Adrenal gland (tissue), 12 donors: ENCODE measurements around the gene NDUFAF2. TPM values are rescaled to one million over a fixed set of nuclear protein-coding genes. Genes with fewer than 3 reads are reported as not detected.
"Not testable (repeated sequence)": the region's sequence is repeated elsewhere in the genome, so short reads cannot be mapped to it uniquely, and the experiment has no call there.

Source experiments
- DNase-seq, 7 donors: peaks; one replicate each; pipeline ENCODE4 v3.0.0-alpha.2; 2019 to 2020
- H3K27ac ChIP-seq, 5 donors: fragments of 200-600 bp; sonication (generic) in 4 of 5; 1 replicate in 3 of 5; 2 replicates in 2 of 5; pipeline versions ENCODE4 v1.5.1 to v1.8.0; 2016 to 2020; ENCODE audit warnings: mild to moderate bottlenecking in 1 of 5
- H3K27me3 ChIP-seq: fragments of 200-600 bp; 2 replicates; pipeline ENCODE4 v1.8.0; 2021
- H3K36me3 ChIP-seq, 2 donors: fragments of 200-600 bp; replicated peaks in 1 of 2; 1 replicate in 1 of 2; 2 replicates in 1 of 2; pipeline versions ENCODE4 v1.5.1 to v1.8.0; 2018 to 2022
- H3K4me1 ChIP-seq, 2 donors: fragments of 200-600 bp; replicated peaks in 1 of 2; 1 replicate in 1 of 2; 2 replicates in 1 of 2; pipeline versions ENCODE4 v1.5.1 to v1.8.0; 2018 to 2021
- H3K4me3 ChIP-seq, 4 donors: fragments of 200-600 bp; sonication (generic) in 3 of 4; one replicate each; pipeline ENCODE4 v1.5.1; 2016 to 2018
- H3K9me3 ChIP-seq, 3 donors: fragments of 200-600 bp; sonication (generic) in 1 of 3; replicated peaks in 1 of 3; 1 replicate in 2 of 3; 2 replicates in 1 of 3; pipeline versions ENCODE4 v1.5.1 to v1.8.0; 2016 to 2021
- POLR2A ChIP-seq, 2 donors: fragments of 450-650 bp; IDR thresholded peaks; one replicate each; pipeline ENCODE4 v1.6.1; 2017; ENCODE audit warnings: antibody characterized with exemption in 2 of 2, mild to moderate bottlenecking in 2 of 2, moderate library complexity in 1 of 2
- WGBS, 4 donors: extraction: QIAGEN DNeasy Blood & Tissue Kit in 2 of 4; methylation state at CpG; one replicate each; pipeline versions ENCODE4 v1.1.5 to v1.1.7; 2013 to 2017; 5-methylcytosine and 5-hydroxymethylcytosine counted together
- intact Hi-C, 2 donors: fragments of 100-400 bp; cut with DNase I; formaldehyde crosslinking; loops; one replicate each; pipeline versions ENCODE4 v1.14.1 to v1.15.0; 2022 to 2023
- polyA plus RNA-seq, 3 donors: library from polyadenylated mRNA; stranded (reverse); fragments of 200-250 nt in 2 of 3; fragments of 350-450 nt in 1 of 3; fragmentation: Illumina TruSeq in 1 of 3; extraction: RNeasy Lipid Tissue Mini Kit (QIAGEN cat#74804) in 1 of 3; gene quantifications; one replicate each; pipeline ENCODE4 v1.2.3, GENCODE V29; 2013 to 2014
- total RNA-seq, 9 donors: library from RNA; depleted of rRNA in 4 of 9; stranded (reverse); fragments of >200 nt in 4 of 9; fragments of 120-200 nt in 1 of 9; fragmentation: NEBNext Ultra II Directional in 1 of 9; extraction: Animal tissue kit (Norgen Biotek cat#: 25700) in 1 of 9; gene quantifications; one replicate each; pipeline versions ENCODE4 v1.1.0 to v1.2.4, GENCODE V29; 2013 to 2023
- TF ChIP-seq, protein P1 (sequence below), 6 experiments: fragments of 450-650 bp in 4 of 6; fragments of 200-600 bp in 2 of 6; sonication (generic) in 1 of 6; IDR thresholded peaks; 1 replicate in 5 of 6; 2 replicates in 1 of 6; pipeline versions ENCODE4 v1.5.1 to v1.8.0; 2016 to 2021; ENCODE audit warnings: antibody characterized with exemption in 6 of 6, mild to moderate bottlenecking in 2 of 6, moderate library complexity in 1 of 6
- donor health status: healthy with polysubstance abuse.
- donor health status: Bipolar disorder and iron deficiency.
- donor health status: DM: yes; HTN: yes; CAD: no.
- donor health status: DM: no; HTN: no; CAD: no.
- donor health status: DM: no; HTN: no; CAD: no.
- donor health status: DM: yes; HTN: yes; CAD: no.

NDUFAF2 gene
- total and polyA plus RNA-seq, 12 donors: 12.0 to 127 (median 31.2) TPM

DNA sequence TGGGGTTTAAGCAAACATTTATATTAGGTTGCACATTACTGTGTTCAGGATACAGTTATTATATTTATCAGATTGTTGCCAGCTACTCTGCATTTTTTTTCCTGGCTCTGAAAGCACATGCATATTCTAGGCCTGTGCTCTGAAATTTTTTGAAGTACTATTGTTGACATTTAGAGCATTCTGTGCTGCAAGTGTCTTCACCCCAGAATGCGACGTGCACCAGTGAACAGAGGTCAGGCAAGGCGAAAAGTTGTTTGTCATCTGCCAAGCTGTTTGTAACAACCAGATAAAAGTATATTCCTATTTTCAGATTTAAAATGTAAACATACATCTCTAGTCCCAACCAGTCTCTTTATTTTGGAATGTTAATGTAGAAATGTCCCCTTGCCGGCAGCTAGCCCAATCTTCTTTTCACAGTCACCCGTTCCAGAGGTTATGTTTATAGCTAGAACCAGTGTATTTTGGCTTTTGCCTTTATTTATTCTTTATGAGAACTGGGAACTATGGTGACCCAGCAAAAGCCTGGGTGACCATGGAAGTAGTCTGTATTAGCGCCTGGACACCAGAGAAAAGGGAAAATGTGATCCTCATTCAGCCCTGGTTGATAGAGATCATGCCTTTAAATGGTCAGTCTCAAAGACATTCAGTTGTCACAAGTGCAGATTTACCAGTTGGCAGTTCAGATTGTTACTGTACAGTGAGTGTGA lies 84.6 kb downstream of the NDUFAF2 start:
- no peak for DNase-seq
- intact Hi-C loops: no loop called here
- no peak for TF ChIP-seq POLR2A (IDR thresholded peaks at IDR 0.05)
- TF ChIP-seq, protein P1, sequence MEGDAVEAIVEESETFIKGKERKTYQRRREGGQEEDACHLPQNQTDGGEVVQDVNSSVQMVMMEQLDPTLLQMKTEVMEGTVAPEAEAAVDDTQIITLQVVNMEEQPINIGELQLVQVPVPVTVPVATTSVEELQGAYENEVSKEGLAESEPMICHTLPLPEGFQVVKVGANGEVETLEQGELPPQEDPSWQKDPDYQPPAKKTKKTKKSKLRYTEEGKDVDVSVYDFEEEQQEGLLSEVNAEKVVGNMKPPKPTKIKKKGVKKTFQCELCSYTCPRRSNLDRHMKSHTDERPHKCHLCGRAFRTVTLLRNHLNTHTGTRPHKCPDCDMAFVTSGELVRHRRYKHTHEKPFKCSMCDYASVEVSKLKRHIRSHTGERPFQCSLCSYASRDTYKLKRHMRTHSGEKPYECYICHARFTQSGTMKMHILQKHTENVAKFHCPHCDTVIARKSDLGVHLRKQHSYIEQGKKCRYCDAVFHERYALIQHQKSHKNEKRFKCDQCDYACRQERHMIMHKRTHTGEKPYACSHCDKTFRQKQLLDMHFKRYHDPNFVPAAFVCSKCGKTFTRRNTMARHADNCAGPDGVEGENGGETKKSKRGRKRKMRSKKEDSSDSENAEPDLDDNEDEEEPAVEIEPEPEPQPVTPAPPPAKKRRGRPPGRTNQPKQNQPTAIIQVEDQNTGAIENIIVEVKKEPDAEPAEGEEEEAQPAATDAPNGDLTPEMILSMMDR (IDR thresholded peaks at IDR 0.05): no peak
- no peaks in the 10 kb centered on the region for H3K27me3 ChIP-seq
- H3K4me1 ChIP-seq: peaks cover 0 to 4% of the 10 kb centered on the region in 2 donors
- H3K9me3 ChIP-seq: no peaks in the 10 kb centered on the region
- no peak overlapping the region for H3K4me3 ChIP-seq
- no peaks in the 10 kb centered on the region for H3K36me3 ChIP-seq
- WGBS, 4 donors: 80 to 86% (median 84%) methylated on average over 6 of the region's 6 CpGs
- no peak overlapping the region for H3K27ac ChIP-seq

DNA sequence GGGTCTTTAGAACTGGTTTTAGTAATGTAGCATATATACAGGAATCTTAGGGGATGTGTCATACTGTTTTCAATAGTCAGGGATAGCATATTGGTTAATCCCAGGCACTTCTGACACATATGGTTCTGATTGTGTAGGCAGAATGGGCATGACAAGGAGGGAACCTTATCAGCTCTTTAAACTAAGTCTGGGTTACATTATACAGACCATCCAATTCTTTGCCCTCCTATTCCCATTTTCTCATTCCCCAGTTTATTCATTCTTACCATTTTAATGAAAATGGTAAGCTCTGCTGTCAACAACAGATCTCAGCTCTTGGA lies 85.1 kb downstream of the NDUFAF2 start:
- no peak overlapping the region for H3K4me3 ChIP-seq
- no peaks in the 10 kb centered on the region for H3K27me3 ChIP-seq
- no peak overlapping the region for H3K27ac ChIP-seq
- intact Hi-C loops: no loop called here
- TF ChIP-seq POLR2A (IDR thresholded peaks at IDR 0.05): no peak
- TF ChIP-seq, protein P1 (IDR thresholded peaks at IDR 0.05): no peak
- no peaks in the 10 kb centered on the region for H3K9me3 ChIP-seq
- H3K36me3 ChIP-seq: no peaks in the 10 kb centered on the region
- no peak for DNase-seq
- peaks cover 0 to 4% of the 10 kb centered on the region in 2 donors for H3K4me1 ChIP-seq

DNA sequence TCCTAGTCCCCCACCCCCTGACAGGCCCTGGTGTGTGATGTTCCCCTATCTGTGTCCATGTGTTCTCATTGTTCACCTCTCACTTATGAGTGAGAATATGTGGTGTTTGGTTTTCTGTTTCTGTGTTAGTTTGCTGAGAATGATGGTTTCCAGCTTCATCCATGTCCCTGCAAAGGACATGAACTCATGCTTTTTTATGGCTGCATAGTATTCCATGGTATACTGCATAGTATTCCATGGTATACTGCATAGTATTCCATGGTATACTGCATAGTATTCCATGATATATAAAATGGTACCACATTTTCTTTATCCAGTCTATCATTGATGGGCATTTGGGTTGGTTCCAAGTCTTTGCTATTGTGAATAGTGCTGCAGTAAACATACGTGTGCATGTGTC lies 86.3 kb downstream of the NDUFAF2 start:
- H3K4me1 ChIP-seq, H3K4me3 ChIP-seq, intact Hi-C loops, H3K27ac ChIP-seq, H3K36me3 ChIP-seq, H3K27me3 ChIP-seq, H3K9me3 ChIP-seq, DNase-seq: not testable (repeated sequence)
- 69 to 91% (median 80%) methylated on average over 1 of the region's 1 CpG for WGBS, 4 donors

DNA sequence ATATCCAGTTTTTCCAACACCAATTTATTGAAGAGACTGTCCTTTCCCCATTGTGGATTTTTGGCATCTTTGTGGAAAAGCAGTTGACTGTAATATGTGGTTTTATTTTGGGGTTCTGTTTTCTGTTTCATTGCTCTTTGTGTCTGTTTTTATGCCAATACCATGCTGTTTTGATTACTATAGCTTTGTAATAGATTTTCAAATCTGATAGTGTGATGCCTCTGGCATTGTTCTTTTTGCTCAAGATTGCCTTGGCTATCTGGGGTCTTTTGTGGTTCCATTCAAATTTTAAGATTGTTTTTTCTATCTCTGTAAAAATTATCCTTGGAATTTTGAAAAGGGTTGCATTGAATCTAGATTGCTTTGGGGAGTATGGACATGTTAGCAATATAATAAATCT lies 99.5 kb downstream of the NDUFAF2 start:
- DNase-seq: no peak
- Histone ChIP-seq H3K36me3 (no peaks in the 10 kb centered on the region), H3K4me1 (no peaks in the 10 kb centered on the region), H3K27me3 (no peaks in the 10 kb centered on the region), H3K27ac (no peak overlapping the region), H3K4me3 (no peak overlapping the region), H3K9me3 (peaks cover 0 to 7% (median 0%) of the 10 kb centered on the region in 3 donors)
- TF ChIP-seq, protein P1 (IDR thresholded peaks at IDR 0.05): no peak
- TF ChIP-seq POLR2A (IDR thresholded peaks at IDR 0.05): no peak
- intact Hi-C loops: no loop called here

DNA sequence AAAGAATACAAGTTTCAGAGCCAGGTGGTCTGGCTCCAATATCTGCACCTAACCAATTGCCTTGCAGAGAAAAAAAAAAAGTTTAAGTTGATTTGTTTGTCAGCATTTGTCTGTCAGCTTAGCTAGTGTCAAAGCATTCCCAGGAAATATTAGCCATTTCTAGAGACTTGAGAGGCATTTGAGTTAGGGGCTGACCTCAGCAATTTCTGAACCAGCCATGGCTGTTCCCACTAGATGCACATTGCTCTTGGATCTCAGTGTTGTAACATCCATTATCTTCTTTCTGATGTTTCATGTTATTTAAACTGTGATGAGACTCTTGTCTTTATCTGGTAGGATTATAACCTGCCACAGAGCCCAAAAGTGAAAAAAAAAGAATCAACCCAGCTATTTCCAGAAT lies 102.3 kb downstream of the NDUFAF2 start:
- H3K27ac ChIP-seq: no peak overlapping the region
- TF ChIP-seq, protein P1 (IDR thresholded peaks at IDR 0.05): no peak
- TF ChIP-seq POLR2A (IDR thresholded peaks at IDR 0.05): no peak
- H3K4me1 ChIP-seq: peaks cover 0 to 6% of the 10 kb centered on the region in 2 donors
- H3K9me3 ChIP-seq: peaks cover 0 to 7% (median 0%) of the 10 kb centered on the region in 3 donors
- H3K4me3 ChIP-seq: no peak overlapping the region
- no peak for DNase-seq
- no peaks in the 10 kb centered on the region for H3K36me3 ChIP-seq
- intact Hi-C loops: no loop called here
- H3K27me3 ChIP-seq: no peaks in the 10 kb centered on the region
